Neuronal stem cell (in vitro differentiated cells): Measurements from ENCODE around the gene PPP3CA.
"Not testable (repeated sequence)": the region's sequence is repeated elsewhere in the genome, so short reads cannot be mapped to it uniquely, and the experiment has no call there.

ENCODE experiments used
- DNase-seq: peaks from one replicate; pipeline ENCODE4 v3.0.0-alpha.2; 2013; ENCODE audit warnings: low spot score
- H2AFZ ChIP-seq: one replicate; pipeline ENCODE4 v1.6.1; 2013; ENCODE audit warnings: mild to moderate bottlenecking, low read length, inconsistent platforms
- H2AK5ac ChIP-seq: 2 replicates; pipeline ENCODE4 v1.6.1; 2013; ENCODE audit warnings: low read depth, mild to moderate bottlenecking, inconsistent platforms, low read length, moderate library complexity, mixed read lengths
- H2BK120ac ChIP-seq: 2 replicates; pipeline ENCODE4 v1.6.1; 2013; ENCODE audit warnings: low read depth, mild to moderate bottlenecking, inconsistent platforms, low read length, moderate library complexity, mixed read lengths
- H2BK12ac ChIP-seq: one replicate; pipeline ENCODE4 v1.6.1; 2013; ENCODE audit warnings: low read length, inconsistent platforms
- H2BK15ac ChIP-seq: 2 replicates; pipeline ENCODE4 v1.6.1; 2013; ENCODE audit warnings: mild to moderate bottlenecking, low read length, inconsistent platforms, mixed read lengths
- H2BK5ac ChIP-seq: one replicate; pipeline ENCODE4 v1.6.1; 2013; ENCODE audit warnings: inconsistent platforms, mild to moderate bottlenecking, low read length, moderate library complexity
- H3K14ac ChIP-seq: one replicate; pipeline ENCODE4 v1.6.1; 2013; ENCODE audit warnings: low read length, inconsistent platforms
- H3K18ac ChIP-seq: 2 replicates; pipeline ENCODE4 v1.6.1; 2013; ENCODE audit warnings: low read length, inconsistent platforms
- H3K23ac ChIP-seq: 2 replicates; pipeline ENCODE4 v1.6.1; 2013; ENCODE audit warnings: low read depth, mild to moderate bottlenecking, mixed read lengths, low read length, inconsistent platforms; ENCODE audit not compliant: poor library complexity
- H3K27ac ChIP-seq: replicated peaks from 3 replicates; pipeline ENCODE4 v1.5.1; 2013; ENCODE audit warnings: low read length, inconsistent platforms
- H3K27me3 ChIP-seq, 3 experiments: 2 replicates each; pipeline ENCODE4 v1.6.1; 2013; ENCODE audit warnings: low read length in 3 of 3, mild to moderate bottlenecking in 2 of 3, inconsistent platforms in 1 of 3, low read depth in 1 of 3, mixed read lengths in 1 of 3, moderate library complexity in 1 of 3; ENCODE audit not compliant: control insufficient read depth in 3 of 3, insufficient read depth in 3 of 3
- H3K36me3 ChIP-seq, 2 donors: replicated peaks in 1 of 2; 2 replicates each; pipeline ENCODE4 v1.6.1; 2013; ENCODE audit warnings: low read length in 2 of 2; ENCODE audit not compliant: control insufficient read depth in 2 of 2, insufficient read depth in 2 of 2
- H3K4ac ChIP-seq: 2 replicates; pipeline ENCODE4 v1.6.1; 2013; ENCODE audit warnings: inconsistent platforms, mild to moderate bottlenecking, low read length, moderate library complexity
- H3K4me1 ChIP-seq, 2 donors: 1 replicate in 1 of 2; 2 replicates in 1 of 2; pipeline ENCODE4 v1.6.1; 2013; ENCODE audit warnings: low read length in 2 of 2, low read depth in 1 of 2; ENCODE audit not compliant: control insufficient read depth in 2 of 2, insufficient read depth in 1 of 2
- H3K4me2 ChIP-seq: one replicate; pipeline ENCODE4 v1.6.1; 2013; ENCODE audit warnings: mild to moderate bottlenecking, low read length, inconsistent platforms; ENCODE audit not compliant: insufficient read depth, poor library complexity, severe bottlenecking
- H3K4me3 ChIP-seq, 2 donors: 2 replicates each; pipeline ENCODE4 v1.5.1; 2013; ENCODE audit warnings: low read length in 2 of 2, mild to moderate bottlenecking in 2 of 2, inconsistent platforms in 1 of 2, moderate library complexity in 1 of 2
- H3K79me1 ChIP-seq: one replicate; pipeline ENCODE4 v1.6.1; 2013; ENCODE audit warnings: low read depth, mild to moderate bottlenecking, inconsistent platforms, low read length, moderate library complexity
- H3K9ac ChIP-seq: one replicate; pipeline ENCODE4 v1.6.1; 2013; ENCODE audit warnings: mild to moderate bottlenecking, low read depth, low read length, inconsistent platforms; ENCODE audit not compliant: poor library complexity
- H3K9me3 ChIP-seq, 2 donors: replicated peaks in 1 of 2; 2 replicates each; pipeline versions ENCODE3 to v1.6.1; 2013; ENCODE audit warnings: low read length in 2 of 2, mild to moderate bottlenecking in 2 of 2, inconsistent platforms in 1 of 2, low read depth in 1 of 2, mixed read lengths in 1 of 2, moderate library complexity in 1 of 2; ENCODE audit not compliant: control insufficient read depth in 2 of 2, insufficient read depth in 1 of 2
- H4K8ac ChIP-seq: one replicate; pipeline ENCODE4 v1.6.1; 2013; ENCODE audit warnings: low read depth, mild to moderate bottlenecking, inconsistent platforms, low read length, moderate library complexity
- H4K91ac ChIP-seq: one replicate; pipeline ENCODE4 v1.6.1; 2013; ENCODE audit warnings: low read length, low read depth, mild to moderate bottlenecking, inconsistent platforms; ENCODE audit not compliant: poor library complexity
- WGBS, 2 donors: extraction: QIAGEN DNeasy Blood & Tissue Kit; methylation state at CpG; one replicate each; pipeline ENCODE4 v1.1.7; 2013; ENCODE audit warnings: missing lambda C conversion rate in 2 of 2, mixed read lengths in 1 of 2; ENCODE audit not compliant: insufficient read length in 2 of 2, insufficient replicate concordance in 1 of 2; ENCODE audit errors: extremely low coverage in 2 of 2; 5-methylcytosine and 5-hydroxymethylcytosine counted together

Gene PPP3CA

GRCh38 chr4:101182688-101183087 lies 164.6 kb downstream of the PPP3CA start:
- H3K23ac ChIP-seq, H4K91ac ChIP-seq, H3K9me3 ChIP-seq, H3K27ac ChIP-seq, H3K18ac ChIP-seq, H2BK5ac ChIP-seq, H2BK120ac ChIP-seq, H2AFZ ChIP-seq, H3K4me2 ChIP-seq, H2AK5ac ChIP-seq, H3K4ac ChIP-seq, H3K4me3 ChIP-seq, H4K8ac ChIP-seq, H3K9ac ChIP-seq, H3K79me1 ChIP-seq, H2BK15ac ChIP-seq, H3K36me3 ChIP-seq, H3K4me1 ChIP-seq, H3K27me3 ChIP-seq, H2BK12ac ChIP-seq, DNase-seq, H3K14ac ChIP-seq: not testable (repeated sequence)
- WGBS, 2 donors = no CpG with 5 or more reads among the region's 4 CpGs

GRCh38 chr4:101178731-101179130 lies 168.6 kb downstream of the PPP3CA start:
- H3K14ac ChIP-seq = no peak overlapping the region
- H3K18ac ChIP-seq = no peak overlapping the region
- peaks cover 1% of the 10 kb centered on the region for H3K79me1 ChIP-seq
- H3K4ac ChIP-seq = no peak overlapping the region
- H3K27ac ChIP-seq = no peak overlapping the region
- no peak overlapping the region for H3K4me2 ChIP-seq
- WGBS, 2 donors = 100% methylated on average over 2 of the region's 2 CpGs
- no peak overlapping the region for H3K23ac ChIP-seq
- no peak overlapping the region for H2BK12ac ChIP-seq
- no peak overlapping the region for H2BK15ac ChIP-seq
- no peak overlapping the region for H3K9ac ChIP-seq
- H2BK5ac ChIP-seq = no peak overlapping the region
- H3K4me3 ChIP-seq = no peak overlapping the region
- no peaks in the 10 kb centered on the region for H3K27me3 ChIP-seq
- H2AK5ac ChIP-seq = no peak overlapping the region
- no peaks in the 10 kb centered on the region for H3K4me1 ChIP-seq
- H4K8ac ChIP-seq = no peak overlapping the region
- no peak overlapping the region for H4K91ac ChIP-seq
- H2BK120ac ChIP-seq = no peak overlapping the region
- DNase-seq = no peak
- H3K9me3 ChIP-seq = peaks cover 4% of the 10 kb centered on the region in 2 donors
- H2AFZ ChIP-seq = no peak overlapping the region
- peaks cover 0 to 5% of the 10 kb centered on the region in 2 donors for H3K36me3 ChIP-seq

DNA sequence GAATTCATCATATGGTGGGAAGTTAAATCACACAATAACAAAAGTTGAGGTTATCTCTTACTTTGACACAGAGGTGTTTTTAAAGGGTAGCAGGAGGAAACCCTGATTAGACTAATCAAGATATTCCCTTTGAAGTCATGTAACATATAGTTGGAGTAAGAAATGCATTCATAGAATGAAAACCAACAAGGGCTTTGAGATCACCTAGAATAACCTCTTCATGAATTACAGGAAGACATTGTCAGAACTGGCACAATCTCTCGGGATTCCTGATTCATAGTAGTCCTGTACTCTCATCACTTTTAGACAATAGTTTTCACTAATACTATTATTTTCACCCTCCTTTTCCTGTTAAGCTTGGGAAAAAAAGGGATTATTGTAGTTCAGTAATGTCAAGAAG lies 170.2 kb downstream of the PPP3CA start:
- H4K91ac ChIP-seq = no peak overlapping the region
- no peak overlapping the region for H3K23ac ChIP-seq
- WGBS, 2 donors = no CpG with 5 or more reads among the region's 1 CpG
- no peak overlapping the region for H3K18ac ChIP-seq
- no peak overlapping the region for H3K4ac ChIP-seq
- H2AFZ ChIP-seq = no peak overlapping the region
- no peak overlapping the region for H2AK5ac ChIP-seq
- H2BK120ac ChIP-seq = no peak overlapping the region
- no peak overlapping the region for H3K4me2 ChIP-seq
- no peaks in the 10 kb centered on the region for H3K36me3 ChIP-seq
- H2BK15ac ChIP-seq = no peak overlapping the region
- no peak overlapping the region for H3K14ac ChIP-seq
- H2BK12ac ChIP-seq = no peak overlapping the region
- H3K9me3 ChIP-seq = no peaks in the 10 kb centered on the region
- H3K79me1 ChIP-seq = peaks cover 2% of the 10 kb centered on the region
- H3K4me1 ChIP-seq = no peaks in the 10 kb centered on the region
- no peaks in the 10 kb centered on the region for H3K27me3 ChIP-seq
- no peak overlapping the region for H3K27ac ChIP-seq
- no peak overlapping the region for H3K4me3 ChIP-seq
- no peak overlapping the region for H2BK5ac ChIP-seq
- DNase-seq = no peak
- H3K9ac ChIP-seq = no peak overlapping the region
- no peak overlapping the region for H4K8ac ChIP-seq

DNA sequence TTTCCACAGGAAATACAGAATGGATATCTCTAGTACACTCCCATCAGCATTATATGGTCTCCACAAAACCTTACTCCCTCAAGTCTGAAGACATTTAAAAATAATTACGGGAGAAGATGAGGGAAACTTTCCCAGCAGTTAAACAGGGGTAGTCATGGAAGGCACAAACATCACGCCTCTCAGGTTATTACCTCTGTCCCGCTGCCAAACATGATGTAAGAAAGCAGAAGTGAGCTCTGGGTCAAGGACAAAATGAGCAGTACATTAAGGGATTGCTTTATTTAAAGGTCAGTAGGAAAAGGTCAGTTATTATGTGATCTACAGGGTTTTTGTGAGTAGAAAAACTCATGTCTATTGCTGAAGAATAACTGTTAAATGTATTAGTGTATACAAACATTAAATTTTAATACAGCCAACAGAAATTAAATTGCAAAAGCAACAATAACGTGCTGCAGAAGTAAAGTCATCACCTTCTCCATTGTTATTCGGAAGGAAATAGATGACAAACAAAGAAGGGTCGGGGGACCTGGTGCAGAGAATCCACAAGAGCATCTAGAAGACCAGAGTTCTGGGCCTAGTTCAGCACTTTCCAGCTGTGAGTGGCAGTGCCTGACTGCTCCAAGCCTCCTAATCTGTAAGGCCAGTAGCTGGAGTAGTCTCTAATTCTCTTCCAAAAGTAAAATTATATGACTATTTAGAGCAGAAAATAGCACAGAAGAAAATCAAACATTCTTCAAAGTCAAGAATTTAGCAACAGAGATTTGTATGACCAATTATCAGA lies 171.2 kb downstream of the PPP3CA start:
- Histone ChIP-seq H2BK15ac (no peak overlapping the region), H3K18ac (no peak overlapping the region), H3K79me1 (peaks cover 2% of the 10 kb centered on the region), H2AK5ac (no peak overlapping the region), H2BK120ac (no peak overlapping the region), H3K27me3 (no peaks in the 10 kb centered on the region), H3K9me3 (no peaks in the 10 kb centered on the region), H2BK5ac (no peak overlapping the region), H3K4me2 (no peak overlapping the region), H3K27ac (no peak overlapping the region), H3K4me3 (no peak overlapping the region), H3K4ac (no peak overlapping the region), H3K14ac (no peak overlapping the region), H2AFZ (no peak overlapping the region), H3K9ac (no peak overlapping the region), H3K23ac (no peak overlapping the region), H4K8ac (no peak overlapping the region), H3K36me3 (no peaks in the 10 kb centered on the region), H2BK12ac (no peak overlapping the region), H4K91ac (no peak overlapping the region), H3K4me1 (no peaks in the 10 kb centered on the region)
- no CpG with 5 or more reads among the region's 6 CpGs for WGBS, 2 donors
- no peak for DNase-seq
